HepG2 (cell line): ENCODE results near the gene DPM2. TPM values are rescaled to one million over a fixed set of nuclear protein-coding genes. Genes with fewer than 3 reads are reported as not detected.

ENCODE experiments used
- AHR ChIP-seq: IDR thresholded peaks from 2 replicates; pipeline ENCODE4 v1.6.1; 2018; ENCODE audit warnings: missing genetic modification reagents, missing compliant biosample characterization
- CAMTA2 ChIP-seq: sonication (generic); formaldehyde crosslinking; IDR thresholded peaks from 2 replicates; pipeline ENCODE4 v1.4.0; 2020; ENCODE audit warnings: mild to moderate bottlenecking, missing genetic modification reagents, borderline replicate concordance
- ETV6 ChIP-seq: sonication (generic); formaldehyde crosslinking; conservative IDR thresholded peaks from 2 replicates; pipeline ENCODE4 v1.4.0; 2020; ENCODE audit warnings: missing genetic modification reagents
- HMGXB3 ChIP-seq: sonication (generic); formaldehyde crosslinking; IDR thresholded peaks from 2 replicates; pipeline ENCODE4 v1.4.0; 2020; ENCODE audit warnings: missing genetic modification reagents, borderline replicate concordance
- JDP2 ChIP-seq: sonication (generic); formaldehyde crosslinking; IDR thresholded peaks from 2 replicates; pipeline ENCODE4 v1.8.1; 2022; ENCODE audit warnings: missing genetic modification reagents, borderline replicate concordance
- KDM5B ChIP-seq: sonication (generic); formaldehyde crosslinking; IDR thresholded peaks from 2 replicates; pipeline ENCODE4 v1.4.0; 2020; ENCODE audit warnings: missing genetic modification reagents, mild to moderate bottlenecking, borderline replicate concordance
- MBNL3 ChIP-seq: fragments of 250-450 bp; sonication (Bioruptor Pico); conservative IDR thresholded peaks from 2 replicates; pipeline ENCODE4 v1.8.0; 2022; ENCODE audit warnings: mild to moderate bottlenecking, inconsistent platforms
- MEF2D ChIP-seq: sonication (generic); formaldehyde crosslinking; IDR thresholded peaks from 2 replicates; pipeline ENCODE4 v1.5.1; 2020; ENCODE audit warnings: mild to moderate bottlenecking, missing genetic modification reagents
- MLXIP ChIP-seq: sonication (generic); formaldehyde crosslinking; IDR thresholded peaks from 2 replicates; pipeline ENCODE4 v1.9.0; 2021; ENCODE audit warnings: missing genetic modification reagents, borderline replicate concordance
- PCBP1 ChIP-seq: fragments of 200-400 bp; formaldehyde crosslinking; IDR thresholded peaks from 2 replicates; pipeline ENCODE4 v1.6.1; 2017; ENCODE audit warnings: mild to moderate bottlenecking, low read depth, low read length, borderline replicate concordance
- SKIL ChIP-seq: sonication (generic); formaldehyde crosslinking; IDR thresholded peaks from 2 replicates; pipeline ENCODE4 v1.8.0; 2022; ENCODE audit warnings: missing genetic modification reagents, mild to moderate bottlenecking, moderate library complexity, borderline replicate concordance
- SMAD1 ChIP-seq: sonication (generic); formaldehyde crosslinking; IDR thresholded peaks from 2 replicates; pipeline ENCODE4 v1.4.0; 2020; ENCODE audit warnings: missing genetic modification reagents, low read depth, mild to moderate bottlenecking, borderline replicate concordance
- SP5 ChIP-seq: IDR thresholded peaks from 2 replicates; pipeline ENCODE4 v1.6.1; 2016; ENCODE audit warnings: low read depth, borderline replicate concordance
- TBL1XR1 ChIP-seq: fragments of 150-350 bp; IDR thresholded peaks from 2 replicates; pipeline ENCODE4 v1.6.1; 2014; ENCODE audit warnings: borderline replicate concordance, low read length; ENCODE audit not compliant: partially characterized antibody
- YEATS2 ChIP-seq: sonication (generic); formaldehyde crosslinking; IDR thresholded peaks from 2 replicates; pipeline ENCODE4 v1.4.0; 2020; ENCODE audit warnings: missing genetic modification reagents, borderline replicate concordance
- ZNF20 ChIP-seq: sonication (generic); formaldehyde crosslinking; IDR thresholded peaks from 2 replicates; pipeline ENCODE4 v1.4.0; 2020; ENCODE audit warnings: mild to moderate bottlenecking, moderate library complexity, missing genetic modification reagents
- ZNF263 ChIP-seq: sonication (generic); formaldehyde crosslinking; IDR thresholded peaks from 2 replicates; pipeline ENCODE4 v1.4.0; 2020; ENCODE audit warnings: missing genetic modification reagents
- ZNF839 ChIP-seq: sonication (generic); formaldehyde crosslinking; IDR thresholded peaks from 2 replicates; pipeline ENCODE4 v1.4.0; 2020; ENCODE audit warnings: missing genetic modification reagents, mild to moderate bottlenecking, borderline replicate concordance
- ZSCAN12 ChIP-seq: sonication (generic); formaldehyde crosslinking; IDR thresholded peaks from 2 replicates; pipeline ENCODE4 v1.9.0; 2021; ENCODE audit warnings: mild to moderate bottlenecking, missing genetic modification reagents
- polyA plus RNA-seq, 8 experiments: library from polyadenylated mRNA; depleted of rRNA in 3 of 8; stranded (reverse) in 7 of 8; unstranded in 1 of 8; fragments of >200 nt; fragmentation: Illumina TruSeq in 4 of 8; extraction: Trizol in 4 of 8; gene quantifications; 2 replicates each; pipeline versions ENCODE4 v1.2.1 to v1.2.3, GENCODE V29; 2011 to 2016; ENCODE audit warnings: low read depth in 4 of 8, missing spikeins in 1 of 8, mixed read lengths in 1 of 8; ENCODE audit not compliant: insufficient read depth in 1 of 8
- total RNA-seq, 5 experiments: library from RNA; depleted of rRNA; stranded (reverse); fragments of >200 nt; fragmentation: Illumina TruSeq; extraction: Trizol; gene quantifications; 2 replicates each; pipeline ENCODE4 v1.2.3, GENCODE V29; 2016; ENCODE audit warnings: low read depth in 1 of 5

Gene DPM2
- total and polyA plus RNA-seq, 2 of the 13 experiments (the other 11 are each of a cell fraction or from before 2014, with no cell fraction given): 24.8 to 35.3 TPM

GRCh38 chr9:127950513-127951289 is 13.0 kb upstream of the DPM2 start (continued):
- TF ChIP-seq MLXIP (CRISPR knock-in tag) (peak; percentile 70; the same call in 1 of the 2 replicates), ZSCAN12 (CRISPR knock-in tag) (no peak), SKIL (CRISPR knock-in tag) (peak; percentile 97), ZNF263 (CRISPR knock-in tag) (peak; percentile 68), ZNF20 (no peak), SP5 (peak; percentile 75), ETV6 (CRISPR knock-in tag) (no peak; the same call in 1 of the 2 replicates), HMGXB3 (no peak), SMAD1 (no peak), YEATS2 (0 out of 2 replicates have a peak, but pooled peaks have one; percentile 22), CAMTA2 (CRISPR knock-in tag) (no peak; the same call in 1 of the 2 replicates), TBL1XR1 (peak; percentile 33), KDM5B (no peak; the same call in none of the 2 replicates), ZNF839 (CRISPR knock-in tag) (no peak), MEF2D (CRISPR knock-in tag) (peak; percentile 92), JDP2 (CRISPR knock-in tag) (no peak), PCBP1 (peak; percentile 98), MBNL3 (CRISPR knock-in tag) (no peak), AHR (CRISPR knock-in tag) (no peak; the same call in 1 of the 2 replicates)
